Epithelial cell of esophagus (primary cell): ENCODE measurements around the gene MYO1A.
"Not testable (repeated sequence)": the region's sequence is repeated elsewhere in the genome, so short reads cannot be mapped to it uniquely, and the experiment has no call there.

Source experiments
- DNase-seq: peaks from one replicate; pipeline ENCODE4 v3.0.0; 2010; ENCODE audit warnings: low read depth
- H3K4me3 ChIP-seq: 2 replicates; pipeline ENCODE4 v1.5.1; 2011; ENCODE audit warnings: mild to moderate bottlenecking, low read length, control low read depth
- TF ChIP-seq, protein P1 (sequence below): IDR thresholded peaks from 2 replicates; pipeline ENCODE4 v1.5.1; 2011; ENCODE audit warnings: low read depth, mild to moderate bottlenecking, low read length, control low read depth, inconsistent platforms; ENCODE audit not compliant: insufficient read depth; ENCODE audit errors: missing control alignments

MYO1A gene

GRCh38 chr12:57072661-57073060 lies 22.7 kb upstream of the MYO1A start:
- H3K4me3 ChIP-seq: no peak overlapping the region
- DNase-seq: no peak
- TF ChIP-seq, protein P1, sequence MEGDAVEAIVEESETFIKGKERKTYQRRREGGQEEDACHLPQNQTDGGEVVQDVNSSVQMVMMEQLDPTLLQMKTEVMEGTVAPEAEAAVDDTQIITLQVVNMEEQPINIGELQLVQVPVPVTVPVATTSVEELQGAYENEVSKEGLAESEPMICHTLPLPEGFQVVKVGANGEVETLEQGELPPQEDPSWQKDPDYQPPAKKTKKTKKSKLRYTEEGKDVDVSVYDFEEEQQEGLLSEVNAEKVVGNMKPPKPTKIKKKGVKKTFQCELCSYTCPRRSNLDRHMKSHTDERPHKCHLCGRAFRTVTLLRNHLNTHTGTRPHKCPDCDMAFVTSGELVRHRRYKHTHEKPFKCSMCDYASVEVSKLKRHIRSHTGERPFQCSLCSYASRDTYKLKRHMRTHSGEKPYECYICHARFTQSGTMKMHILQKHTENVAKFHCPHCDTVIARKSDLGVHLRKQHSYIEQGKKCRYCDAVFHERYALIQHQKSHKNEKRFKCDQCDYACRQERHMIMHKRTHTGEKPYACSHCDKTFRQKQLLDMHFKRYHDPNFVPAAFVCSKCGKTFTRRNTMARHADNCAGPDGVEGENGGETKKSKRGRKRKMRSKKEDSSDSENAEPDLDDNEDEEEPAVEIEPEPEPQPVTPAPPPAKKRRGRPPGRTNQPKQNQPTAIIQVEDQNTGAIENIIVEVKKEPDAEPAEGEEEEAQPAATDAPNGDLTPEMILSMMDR: no peak

- TF ChIP-seq, protein P1: peak; percentile 92
- peak; percentile 81 for DNase-seq
- H3K4me3 ChIP-seq: no peak overlapping the region
Measured at GRCh38 chr12:57069523-57069922, 19.6 kb upstream of the MYO1A start.

DNA sequence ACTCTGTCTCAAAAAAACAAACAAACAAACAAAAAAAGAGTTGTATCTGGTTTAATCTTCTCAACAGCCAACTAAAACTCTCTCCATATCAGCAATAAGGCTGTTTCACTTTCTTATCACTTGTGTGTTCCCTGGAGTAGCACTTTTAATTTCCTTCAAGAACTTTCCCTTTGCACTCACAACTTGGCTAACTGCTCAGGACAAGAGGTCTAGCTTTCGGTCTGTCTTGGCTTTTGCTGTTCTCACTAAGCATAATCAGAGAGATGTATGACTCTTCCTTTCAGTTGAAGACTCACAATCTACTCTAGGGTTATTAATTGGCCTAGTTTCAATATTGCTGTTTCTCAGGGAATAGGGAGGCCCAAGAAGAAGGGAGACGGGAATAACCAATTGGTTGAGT lies 16.3 kb upstream of the MYO1A start:
- DNase-seq: no peak
- H3K4me3 ChIP-seq: no peak overlapping the region
- TF ChIP-seq, protein P1: no peak

DNA sequence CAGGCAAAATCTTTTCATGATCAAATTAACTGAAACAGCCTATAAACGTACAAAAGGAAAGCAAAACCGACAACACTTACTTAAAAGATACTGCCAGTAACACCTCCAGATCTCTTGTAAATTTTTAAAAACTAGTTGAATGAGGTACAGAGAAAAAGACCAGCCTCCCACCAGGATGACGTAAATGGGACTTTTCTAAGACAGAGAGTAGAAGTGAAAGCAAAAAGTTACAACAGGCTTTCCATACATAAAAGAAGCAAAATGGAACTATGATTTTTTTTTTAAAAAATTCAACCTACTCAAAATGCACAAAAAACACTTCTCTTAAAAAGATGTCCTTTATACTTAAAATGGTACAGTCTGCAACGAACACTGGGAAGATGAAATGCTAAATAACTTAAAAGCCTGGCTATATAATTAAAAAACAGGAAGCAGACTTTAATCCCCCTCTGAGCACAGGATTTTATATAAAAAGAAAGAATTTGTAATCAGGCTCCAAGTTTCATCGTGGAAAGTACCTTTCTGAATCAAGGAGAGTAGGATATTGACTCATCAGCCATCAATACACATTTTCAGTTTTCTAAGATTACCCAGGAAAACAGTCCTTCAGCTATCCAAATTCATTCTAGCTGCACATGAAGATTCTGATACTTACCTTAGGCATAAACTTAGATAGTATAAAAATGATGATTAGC lies 14.2 kb upstream of the MYO1A start:
- DNase-seq: no peak
- TF ChIP-seq, protein P1: no peak
- H3K4me3 ChIP-seq: no peak overlapping the region

DNA sequence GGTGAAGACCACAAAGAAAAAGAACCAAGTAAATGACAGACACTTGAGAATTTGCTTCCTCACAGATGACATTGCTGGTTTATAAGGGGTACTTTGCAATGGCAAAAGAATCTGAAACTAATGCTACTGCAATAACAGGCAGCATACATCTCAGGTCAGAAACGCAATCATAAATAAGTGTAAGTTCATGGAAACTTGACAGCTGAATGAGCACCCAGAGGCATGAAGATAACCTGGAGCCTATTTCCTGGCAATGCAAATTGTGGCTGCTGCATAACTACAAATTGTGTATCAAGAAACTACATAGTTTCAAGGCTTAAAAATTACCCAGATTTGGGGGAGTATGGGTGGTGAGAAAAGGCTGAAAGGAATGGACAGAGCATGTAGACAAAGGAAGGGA lies 8.5 kb upstream of the MYO1A start:
- TF ChIP-seq, protein P1: no peak
- no peak overlapping the region for H3K4me3 ChIP-seq
- DNase-seq: no peak

- H3K4me3 ChIP-seq: no peak overlapping the region
- DNase-seq: no peak
- TF ChIP-seq, protein P1: no peak
Measured at GRCh38 chr12:57057067-57057751, 7.3 kb upstream of the MYO1A start.

GRCh38 chr12:57055824-57056223 lies 5.9 kb upstream of the MYO1A start:
- H3K4me3 ChIP-seq: no peak overlapping the region
- no peak for DNase-seq
- TF ChIP-seq, protein P1: no peak

DNA sequence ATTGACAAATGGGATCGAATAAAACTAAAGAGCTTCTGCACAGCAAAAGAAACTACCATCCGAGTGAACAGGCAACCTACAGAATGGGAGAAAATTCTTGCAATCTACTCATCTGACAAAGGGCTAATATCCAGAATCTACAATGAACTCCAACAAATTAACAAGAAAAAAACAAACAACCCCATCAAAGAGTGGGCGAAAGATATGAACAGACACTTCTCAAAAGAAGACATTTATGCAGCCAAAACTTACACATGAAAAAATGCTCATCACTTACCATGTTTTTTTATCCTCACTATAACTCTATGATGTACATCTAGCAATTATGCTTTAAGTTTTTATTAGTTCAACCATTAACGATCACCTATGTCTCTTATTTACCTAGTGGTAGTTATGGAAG lies 4.0 kb upstream of the MYO1A start:
- not testable (repeated sequence) for H3K4me3 ChIP-seq, DNase-seq

- not testable (repeated sequence) for DNase-seq, H3K4me3 ChIP-seq
Measured at GRCh38 chr12:57053146-57053545, 3.2 kb upstream of the MYO1A start.
